ENCODE measurements around the gene COX7B. TPM values are rescaled to one million over a fixed set of nuclear protein-coding genes. Genes with fewer than 3 reads are reported as not detected.
"Not testable (repeated sequence)": the region's sequence is repeated elsewhere in the genome, so short reads cannot be mapped to it uniquely, and the experiment has no call there.

COX7B gene
- total and polyA plus RNA-seq, 10 donors: 101 to 504 (median 156) TPM

DNA sequence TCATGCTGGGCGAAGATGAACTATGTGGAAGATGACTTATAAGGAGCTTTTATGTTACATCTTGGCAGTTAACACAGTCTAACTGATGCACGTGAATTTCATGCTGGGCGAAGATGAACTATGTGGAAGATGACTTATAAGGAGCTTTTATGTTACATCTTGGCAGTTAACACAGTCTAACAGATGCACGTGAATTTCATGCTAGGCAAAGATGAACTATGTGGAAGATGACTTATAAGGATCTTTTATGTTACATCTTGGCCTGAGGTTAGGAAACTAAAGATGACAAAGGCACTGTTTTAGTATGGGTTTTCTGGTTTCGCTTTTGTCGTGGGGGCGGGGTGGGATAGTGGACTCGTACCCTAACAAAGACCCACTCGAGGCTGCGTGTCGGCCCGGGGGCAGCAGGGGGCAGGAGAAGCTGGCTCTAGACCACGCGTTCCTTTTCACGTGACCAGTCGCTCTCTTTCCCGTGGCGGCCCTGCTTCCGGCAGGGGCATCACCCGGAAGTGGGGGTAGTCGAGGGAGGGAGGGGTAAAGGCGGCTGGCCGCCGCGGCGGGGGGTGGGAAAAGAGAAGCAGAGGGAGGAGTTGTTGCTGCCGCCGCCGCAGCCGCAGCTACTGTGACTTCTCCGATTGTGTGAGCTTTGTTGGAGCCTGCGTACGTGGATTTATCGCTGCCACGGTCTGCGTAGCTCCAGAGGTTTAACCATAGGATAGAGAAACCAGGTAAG, 11.0 kb downstream of the COX7B start, which contains the start of gene ATP7A:
TSS of gene ATP7A (plus strand) at position 586 of the 733 bp plus-strand sequence. CDS start 60,949 bp downstream, outside the sequence.
- 2 to 45% (median 4%) methylated on average over 16 to 36 of the region's 36 CpGs for WGBS, 5 donors
- intact Hi-C loops (cut with DNase I; ENCODE audit: low total_unique reads): no loop called here
- peak within 1 kb of the TSS; percentile 30 to 74 (median 44) for H3K4me3 ChIP-seq
- DNase-seq: peak; percentile 97
- TF ChIP-seq POLR2AphosphoS5 (IDR thresholded peaks at IDR 0.05): peak; percentile 83 to 89 (median 88)
- TF ChIP-seq POLR2A (IDR thresholded peaks at IDR 0.05): peak in 1 of 3 donors; percentile 51
- TF ChIP-seq, protein P1, sequence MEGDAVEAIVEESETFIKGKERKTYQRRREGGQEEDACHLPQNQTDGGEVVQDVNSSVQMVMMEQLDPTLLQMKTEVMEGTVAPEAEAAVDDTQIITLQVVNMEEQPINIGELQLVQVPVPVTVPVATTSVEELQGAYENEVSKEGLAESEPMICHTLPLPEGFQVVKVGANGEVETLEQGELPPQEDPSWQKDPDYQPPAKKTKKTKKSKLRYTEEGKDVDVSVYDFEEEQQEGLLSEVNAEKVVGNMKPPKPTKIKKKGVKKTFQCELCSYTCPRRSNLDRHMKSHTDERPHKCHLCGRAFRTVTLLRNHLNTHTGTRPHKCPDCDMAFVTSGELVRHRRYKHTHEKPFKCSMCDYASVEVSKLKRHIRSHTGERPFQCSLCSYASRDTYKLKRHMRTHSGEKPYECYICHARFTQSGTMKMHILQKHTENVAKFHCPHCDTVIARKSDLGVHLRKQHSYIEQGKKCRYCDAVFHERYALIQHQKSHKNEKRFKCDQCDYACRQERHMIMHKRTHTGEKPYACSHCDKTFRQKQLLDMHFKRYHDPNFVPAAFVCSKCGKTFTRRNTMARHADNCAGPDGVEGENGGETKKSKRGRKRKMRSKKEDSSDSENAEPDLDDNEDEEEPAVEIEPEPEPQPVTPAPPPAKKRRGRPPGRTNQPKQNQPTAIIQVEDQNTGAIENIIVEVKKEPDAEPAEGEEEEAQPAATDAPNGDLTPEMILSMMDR (IDR thresholded peaks at IDR 0.05 in 8 of 11, conservative IDR thresholded peaks at IDR 0.05 in 3 of 11): peak; percentile 49 to 79 (median 69)
- peaks cover 0 to 29% (median 10%) of the 10 kb centered on the region in 6 donors for H3K4me1 ChIP-seq
- H3K27me3 ChIP-seq (replicated peaks in 1 of 7): no peaks in the 10 kb centered on the region
- H3K36me3 ChIP-seq: peaks cover 0 to 16% (median 1%) of the 10 kb centered on the region in 6 donors
- H3K9me3 ChIP-seq: no peaks in the 10 kb centered on the region
- peak within 1 kb of the TSS; percentile 63 to 88 (median 86) for H3K27ac ChIP-seq

DNA sequence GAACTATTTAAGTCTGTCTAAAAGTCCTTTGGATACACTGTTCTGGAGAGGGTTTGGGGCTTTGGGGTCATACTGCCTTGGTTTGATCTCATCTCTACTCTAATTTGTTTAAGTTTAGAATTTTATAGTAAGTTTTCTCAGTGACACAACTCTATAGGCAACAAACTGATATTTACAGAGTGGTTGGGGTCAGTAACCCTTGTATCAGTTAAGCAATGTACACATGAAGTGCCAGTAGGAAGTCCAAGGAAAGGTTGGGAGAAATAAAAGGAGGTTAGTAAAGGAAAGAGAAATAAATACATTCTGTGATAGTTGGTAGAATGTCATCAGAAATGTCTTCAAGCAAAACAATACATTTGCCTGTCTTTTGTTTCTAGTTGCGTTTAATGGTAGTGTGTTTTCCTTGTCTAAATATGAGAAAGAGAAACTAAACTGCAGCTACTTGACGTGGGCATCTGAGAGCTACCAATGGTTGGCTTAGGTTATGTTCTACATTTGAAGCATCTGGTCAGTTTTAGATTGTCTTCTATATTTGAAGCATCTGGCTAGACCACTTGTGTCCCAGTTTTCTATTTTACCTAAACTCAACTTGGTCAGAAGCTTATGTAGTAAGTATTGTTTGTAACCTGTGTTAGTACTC, 18.1 kb downstream of the COX7B start:
- H3K36me3 ChIP-seq: no peaks in the 10 kb centered on the region
- H3K27me3 ChIP-seq (replicated peaks in 1 of 7): no peaks in the 10 kb centered on the region
- no peak for DNase-seq
- peak overlapping the region in 2 of 8 donors; percentile 13 to 40 for H3K27ac ChIP-seq
- intact Hi-C loops (cut with DNase I; ENCODE audit: low total_unique reads): no loop called here
- H3K9me3 ChIP-seq: no peaks in the 10 kb centered on the region
- H3K4me1 ChIP-seq: peaks cover 0 to 48% (median 24%) of the 10 kb centered on the region in 6 donors
- 16 to 45% (median 26%) methylated on average over 2 of the region's 2 CpGs for WGBS, 5 donors
- peak overlapping the region in 1 of 8 donors; percentile 6 for H3K4me3 ChIP-seq
- TF ChIP-seq, protein P1 (IDR thresholded peaks at IDR 0.05 in 8 of 11, conservative IDR thresholded peaks at IDR 0.05 in 3 of 11): no peak
- TF ChIP-seq POLR2AphosphoS5 (IDR thresholded peaks at IDR 0.05) (no peak), POLR2A (IDR thresholded peaks at IDR 0.05) (no peak)

DNA sequence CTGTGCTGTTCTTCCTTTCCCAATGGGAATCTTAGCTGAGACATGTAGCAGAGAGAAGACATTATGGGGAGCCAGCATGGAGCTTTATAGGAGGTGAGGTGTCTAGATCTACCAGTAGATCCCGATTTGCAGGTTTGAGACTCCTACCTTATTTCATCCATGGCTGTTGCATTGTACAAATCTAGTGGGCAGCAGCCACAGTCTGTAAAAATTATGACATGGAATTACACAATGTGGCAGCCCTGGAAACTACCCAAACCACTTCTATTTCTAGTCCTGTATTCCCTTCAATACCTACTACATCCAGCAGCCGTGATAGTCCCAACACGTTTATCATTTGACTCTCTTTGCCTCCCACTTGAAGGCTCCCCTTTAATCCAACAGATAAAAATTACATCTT, 19.3 kb downstream of the COX7B start:
- DNase-seq: no peak
- H3K4me1 ChIP-seq: peaks cover 0 to 37% (median 18%) of the 10 kb centered on the region in 6 donors
- TF ChIP-seq POLR2A (IDR thresholded peaks at IDR 0.05) (no peak), POLR2AphosphoS5 (IDR thresholded peaks at IDR 0.05) (no peak)
- TF ChIP-seq, protein P1 (IDR thresholded peaks at IDR 0.05 in 8 of 11, conservative IDR thresholded peaks at IDR 0.05 in 3 of 11): no peak
- no peaks in the 10 kb centered on the region for H3K9me3 ChIP-seq
- WGBS, 5 donors: 42 to 66% (median 63%) methylated on average over 2 to 3 of the region's 3 CpGs
- intact Hi-C loops (cut with DNase I; ENCODE audit: low total_unique reads): no loop called here
- H3K4me3 ChIP-seq: no peak overlapping the region
- H3K36me3 ChIP-seq: no peaks in the 10 kb centered on the region
- no peaks in the 10 kb centered on the region for H3K27me3 ChIP-seq (replicated peaks in 1 of 7)
- H3K27ac ChIP-seq: no peak overlapping the region

DNA sequence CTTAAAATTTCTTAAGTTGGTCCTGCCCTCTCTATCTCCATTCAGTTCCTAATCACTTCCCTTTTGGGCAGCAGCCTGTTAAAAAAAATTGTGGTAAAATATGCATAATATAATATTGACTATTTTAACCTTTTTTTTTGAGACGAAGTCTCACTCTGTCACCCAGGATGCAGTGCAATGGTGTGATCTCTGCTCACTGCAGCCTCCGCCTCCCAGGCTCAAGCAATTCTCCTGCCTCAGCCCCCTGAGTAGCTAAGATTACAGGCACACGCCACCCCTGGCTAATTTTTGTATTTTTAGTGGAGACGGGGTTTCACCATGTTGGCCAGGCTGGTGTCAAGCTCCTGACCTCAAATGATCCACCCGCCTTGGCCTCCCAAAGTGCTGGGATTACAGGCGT, 20.1 kb downstream of the COX7B start:
- peaks cover 0 to 35% (median 17%) of the 10 kb centered on the region in 6 donors for H3K4me1 ChIP-seq
- H3K4me3 ChIP-seq; H3K27ac ChIP-seq; H3K9me3 ChIP-seq; intact Hi-C loops (cut with DNase I; ENCODE audit: low total_unique reads); H3K36me3 ChIP-seq; DNase-seq; H3K27me3 ChIP-seq (replicated peaks in 1 of 7): not testable (repeated sequence)
- WGBS, 5 donors: 54 to 66% (median 65%) methylated on average over 6 of the region's 6 CpGs

Data from spleen (tissue), 11 donors.